Spleen (tissue), 7 donors: ENCODE measurements around the gene MYO16.

ENCODE experiments used
- CTCF ChIP-seq, 11 experiments: fragments of 200-600 bp in 7 of 11; fragments of 450-650 bp in 4 of 11; sonication (generic) in 4 of 11; IDR thresholded peaks in 8 of 11; conservative IDR thresholded peaks in 3 of 11; 1 replicate in 7 of 11; 2 replicates in 4 of 11; pipeline versions ENCODE4 v1.4.0 to v1.8.0; 2016 to 2021; ENCODE audit warnings: antibody characterized with exemption in 11 of 11, inconsistent platforms in 4 of 11, mild to moderate bottlenecking in 1 of 11
- POLR2A ChIP-seq, 3 donors: fragments of 450-650 bp; IDR thresholded peaks; one replicate each; pipeline ENCODE4 v1.5.1; 2017; ENCODE audit warnings: antibody characterized with exemption in 3 of 3, mild to moderate bottlenecking in 1 of 3
- donor health status: DM: no; HTN: no; CAD: no; lungs with moderate emphysema.
- donor health status: DM: no; HTN: no; CAD: no.
- donor health status: DM: no; HTN: no; CAD: no.

- TF ChIP-seq POLR2A (IDR thresholded peaks at IDR 0.05) (no peak), CTCF (IDR thresholded peaks at IDR 0.05 in 8 of 11, conservative IDR thresholded peaks at IDR 0.05 in 3 of 11) (no peak)
Measured at GRCh38 chr13:108920137-108920536, 290.7 kb downstream of the MYO16 start.
